Pancreas (tissue), 8 donors: ENCODE results near the gene GOLGA8R. TPM values are rescaled to one million over a fixed set of nuclear protein-coding genes. Genes with fewer than 3 reads are reported as not detected.

Experiments
- polyA plus RNA-seq, 2 donors: library from polyadenylated mRNA; stranded (reverse); fragments of 200-250 nt; gene quantifications; one replicate each; pipeline ENCODE4 v1.2.3, GENCODE V29; 2013
- total RNA-seq, 6 donors: library from RNA; stranded (reverse); fragmentation: NEBNext Ultra II Directional in 4 of 6; extraction: Animal tissue kit (Norgen Biotek cat#: 25700) in 4 of 6; gene quantifications; one replicate each; pipeline versions ENCODE4 v1.2.1 to v1.2.4, GENCODE V29; 2021 to 2023
- donor health status: healthy with polysubstance abuse.
- donor health status: DM: no; HTN: no; CAD: no; lungs with moderate emphysema.
- donor health status: DM: no; HTN: no; CAD: no.
- donor health status: Bipolar disorder and iron deficiency.
- donor health status: DM: yes; HTN: yes; CAD: no.
- donor health status: DM: no; HTN: no; CAD: no.
- donor health status: DM: no; HTN: no; CAD: no.
- donor health status: DM: yes; HTN: yes; CAD: no.

Gene GOLGA8R
- total and polyA plus RNA-seq, 8 donors, result 1.8 to 4.0 (median 2.6) TPM

Other genes starting within 250 kb of the GOLGA8R start
- gene CHRFAM7A, start 20.7 kb downstream of the GOLGA8R start, total RNA-seq, result 1 to 10 TPM; 1.1 to 2.5 (median 1.9) TPM
- under 1 TPM; 0.33 to 0.95 TPM for gene CHRFAM7A, start 20.7 kb downstream of the GOLGA8R start, polyA plus RNA-seq
- gene GOLGA8Q, start 137.8 kb upstream of the GOLGA8R start, total RNA-seq, result under 1 TPM in 5 of 6 donors, not detected in 1; 0.51 to 0.83 (median 0.62) TPM
- 1 to 10 TPM; 1.3 to 2.6 TPM for gene GOLGA8Q, start 137.8 kb upstream of the GOLGA8R start, polyA plus RNA-seq
- gene GOLGA8H, start 189.8 kb upstream of the GOLGA8R start, total RNA-seq, result 1 to 10 TPM in 3 of 6 donors, under 1 TPM in 3; 0.60 to 1.8 (median 1.0) TPM
- gene GOLGA8H, start 189.8 kb upstream of the GOLGA8R start, polyA plus RNA-seq, result 1 to 10 TPM in 1 of 2 donors, under 1 TPM in 1; 0.33 to 1.6 TPM